ENCODE results near the gene ASXL3.

ASXL3 gene

DNA sequence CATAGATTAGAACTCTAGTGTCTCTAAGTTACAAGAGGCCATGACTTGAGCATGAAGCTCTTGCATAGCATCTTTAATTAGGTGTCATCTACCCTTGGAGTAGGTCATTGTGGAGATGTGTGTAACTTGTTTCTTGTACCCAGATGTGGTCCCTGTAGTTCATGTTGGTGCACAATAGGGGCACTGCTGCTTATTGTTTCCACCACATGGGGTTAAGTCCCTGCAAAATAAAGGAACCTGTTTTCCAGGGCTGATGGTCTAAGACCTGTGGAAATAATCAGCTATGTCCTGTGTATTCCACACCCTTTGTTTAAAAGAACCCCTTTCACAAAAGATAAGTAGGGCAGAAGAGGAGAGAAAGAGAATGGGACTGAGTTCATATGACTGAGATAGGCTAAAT is 28.6 kb downstream of the ASXL3 start:
- H3K27me3 ChIP-seq (ENCODE audit: control insufficient read depth, low read length): no peaks in the 10 kb centered on the region
- H3K4me1 ChIP-seq (ENCODE audit: control insufficient read depth, low read length): peaks cover 12% of the 10 kb centered on the region
- no peaks in the 10 kb centered on the region for H4K20me1 ChIP-seq (ENCODE audit: control insufficient read depth, insufficient read depth, low read depth, low read length)
- H3F3A ChIP-seq (ENCODE audit: control insufficient read depth, insufficient read depth): no peaks in the 10 kb centered on the region
- no peak overlapping the region for H3K27ac ChIP-seq (ENCODE audit: low read depth, low read length)
- peaks cover 3% of the 10 kb centered on the region; the same call in 1 of the 2 replicates for H3K9me3 ChIP-seq (ENCODE audit: control insufficient read depth, insufficient read depth, low read length)
- no peaks in the 10 kb centered on the region for H3K9me2 ChIP-seq (replicated peaks; ENCODE audit: control insufficient read depth, low read length)
- no peak overlapping the region for H3K4me2 ChIP-seq (ENCODE audit: low read length)
- no peak overlapping the region for H3K4me3 ChIP-seq (ENCODE audit: low read length)
- no peaks in the 10 kb centered on the region for H3K79me2 ChIP-seq (ENCODE audit: control insufficient read depth, low read length)
- no peaks in the 10 kb centered on the region for H3K36me3 ChIP-seq (ENCODE audit: control insufficient read depth, low read length)
- TF ChIP-seq EZH2phosphoT487 (IDR thresholded peaks at IDR 0.05; ENCODE audit: borderline replicate concordance, low read length) (no peak), CTCF (IDR thresholded peaks at IDR 0.05; ENCODE audit: low read depth, low read length, poor library complexity, severe bottlenecking) (no peak)

DNA sequence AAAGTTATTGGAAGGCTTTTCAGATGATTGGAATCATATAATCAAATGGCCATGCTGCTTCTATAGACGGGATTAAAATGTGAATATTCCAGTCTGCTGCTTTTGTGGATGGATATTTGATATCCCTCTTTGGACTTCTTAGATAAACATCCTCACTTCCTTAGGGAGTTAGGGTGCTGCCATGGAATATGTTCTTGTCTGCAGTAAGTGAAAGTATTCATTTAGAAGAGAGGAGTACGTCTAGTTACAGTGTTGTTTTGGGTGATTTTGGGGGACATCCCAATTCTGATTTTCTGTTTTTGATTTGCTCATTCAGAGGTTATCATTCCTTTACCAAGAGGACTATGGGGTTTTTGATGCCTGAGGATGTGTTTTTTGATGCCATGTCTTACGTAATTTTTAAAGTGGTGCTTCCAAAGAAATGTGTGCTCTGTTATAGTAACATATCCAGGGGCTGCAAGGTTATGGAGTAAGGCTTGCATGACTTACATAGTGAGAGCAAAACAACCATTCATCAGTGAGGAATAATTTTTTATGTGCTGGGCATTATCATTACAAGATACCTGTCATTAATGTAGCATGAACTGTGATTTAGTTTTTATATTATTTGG is 33.6 kb downstream of the ASXL3 start:
- Histone ChIP-seq H3K27ac (ENCODE audit: low read depth, low read length) (no peak overlapping the region), H3K36me3 (ENCODE audit: control insufficient read depth, low read length) (no peaks in the 10 kb centered on the region), H3K4me2 (ENCODE audit: low read length) (no peak overlapping the region), H3K9me2 (replicated peaks; ENCODE audit: control insufficient read depth, low read length) (no peaks in the 10 kb centered on the region), H3K79me2 (ENCODE audit: control insufficient read depth, low read length) (no peaks in the 10 kb centered on the region), H3K4me3 (ENCODE audit: low read length) (no peak overlapping the region), H4K20me1 (ENCODE audit: control insufficient read depth, insufficient read depth, low read depth, low read length) (no peaks in the 10 kb centered on the region), H3K4me1 (ENCODE audit: control insufficient read depth, low read length) (peaks cover 32% of the 10 kb centered on the region), H3K27me3 (ENCODE audit: control insufficient read depth, low read length) (no peaks in the 10 kb centered on the region), H3K9me3 (ENCODE audit: control insufficient read depth, insufficient read depth, low read length) (no peaks in the 10 kb centered on the region), H3F3A (ENCODE audit: control insufficient read depth, insufficient read depth) (no peaks in the 10 kb centered on the region; the same call in 1 of the 2 replicates)
- TF ChIP-seq EZH2phosphoT487 (IDR thresholded peaks at IDR 0.05; ENCODE audit: borderline replicate concordance, low read length): no peak
- TF ChIP-seq CTCF (IDR thresholded peaks at IDR 0.05; ENCODE audit: low read depth, low read length, poor library complexity, severe bottlenecking): no peak

DNA sequence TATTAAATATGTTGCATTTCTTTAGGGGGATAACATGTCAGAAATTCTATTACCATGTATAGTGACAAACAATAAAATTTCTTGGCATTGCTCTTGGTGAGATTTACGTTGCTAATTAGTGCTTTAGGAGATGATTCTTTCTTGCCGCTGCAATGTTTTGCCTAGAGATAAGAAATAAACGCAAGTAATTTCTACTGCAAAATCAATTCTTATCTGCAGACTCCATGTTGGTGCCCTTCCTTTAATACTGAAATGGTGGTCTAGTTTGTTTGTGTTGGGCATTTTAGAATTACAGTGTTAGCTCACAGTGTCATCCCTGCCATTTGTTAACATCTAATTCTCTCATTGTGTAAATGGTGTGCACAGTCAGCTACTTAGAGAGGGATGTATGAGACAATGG is 34.6 kb downstream of the ASXL3 start:
- no peaks in the 10 kb centered on the region; the same call in 1 of the 2 replicates for H3F3A ChIP-seq (ENCODE audit: control insufficient read depth, insufficient read depth)
- TF ChIP-seq CTCF (IDR thresholded peaks at IDR 0.05; ENCODE audit: low read depth, low read length, poor library complexity, severe bottlenecking) (no peak), EZH2phosphoT487 (IDR thresholded peaks at IDR 0.05; ENCODE audit: borderline replicate concordance, low read length) (no peak)
- no peaks in the 10 kb centered on the region for H3K27me3 ChIP-seq (ENCODE audit: control insufficient read depth, low read length)
- no peaks in the 10 kb centered on the region for H4K20me1 ChIP-seq (ENCODE audit: control insufficient read depth, insufficient read depth, low read depth, low read length)
- H3K4me2 ChIP-seq (ENCODE audit: low read length): no peak overlapping the region
- no peaks in the 10 kb centered on the region for H3K79me2 ChIP-seq (ENCODE audit: control insufficient read depth, low read length)
- H3K36me3 ChIP-seq (ENCODE audit: control insufficient read depth, low read length): no peaks in the 10 kb centered on the region
- peaks cover 42% of the 10 kb centered on the region for H3K4me1 ChIP-seq (ENCODE audit: control insufficient read depth, low read length)
- H3K9me2 ChIP-seq (replicated peaks; ENCODE audit: control insufficient read depth, low read length): no peaks in the 10 kb centered on the region
- no peaks in the 10 kb centered on the region for H3K9me3 ChIP-seq (ENCODE audit: control insufficient read depth, insufficient read depth, low read length)
- H3K27ac ChIP-seq (ENCODE audit: low read depth, low read length): no peak overlapping the region
- H3K4me3 ChIP-seq (ENCODE audit: low read length): no peak overlapping the region

All from DOHH2 (cell line).